Activated T-helper 9 cell treated with anti-CD3 and anti-CD28 coated beads, Interleukin-2, amount 50 U/mL, for 16 hours (primary cell): Measurements from ENCODE around the gene EXOC6.

ENCODE experiments used
- DNase-seq: peaks from one replicate; pipeline ENCODE4 v3.0.0-alpha.2; 2020; ENCODE audit warnings: low read depth

Gene EXOC6

DNA sequence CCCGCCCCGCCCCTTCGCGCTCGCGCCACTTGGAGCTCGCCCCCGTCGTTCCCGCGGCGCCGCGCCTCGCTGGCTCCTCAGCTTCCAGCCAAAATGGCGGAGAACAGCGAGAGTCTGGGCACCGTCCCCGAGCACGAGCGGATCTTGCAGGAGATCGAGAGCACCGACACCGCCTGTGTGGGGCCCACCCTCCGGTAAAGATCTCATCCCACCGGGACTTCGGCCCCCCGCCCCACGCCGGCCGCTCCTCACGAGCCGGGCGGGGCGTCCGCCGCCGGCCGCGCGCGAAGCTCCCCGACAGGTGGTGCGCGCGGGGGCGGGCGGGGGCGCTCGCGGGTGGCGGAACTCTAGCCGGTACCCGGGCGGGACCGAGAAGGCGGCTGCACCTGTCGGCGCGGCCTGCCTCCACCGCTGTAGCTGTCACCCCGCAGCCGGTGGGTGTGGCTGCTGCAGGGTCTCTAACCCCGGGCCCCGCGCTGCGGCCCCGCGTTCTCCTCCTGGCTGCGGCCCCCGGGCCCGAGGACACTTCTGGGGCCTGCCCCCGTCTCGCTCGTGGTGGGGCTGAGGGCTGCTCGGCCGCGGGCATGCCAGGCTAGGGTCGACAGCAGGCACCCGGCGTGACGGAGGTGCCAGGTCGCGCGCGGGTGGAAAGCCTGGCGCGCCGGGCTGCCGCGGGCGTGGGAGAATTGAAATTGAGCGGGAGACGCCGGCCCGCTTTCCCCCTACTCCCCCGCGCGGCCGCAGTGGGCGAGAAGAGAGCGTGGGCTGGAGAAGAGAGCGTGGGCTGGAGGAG lies at the start of gene EXOC6:
TSS of gene EXOC6 (plus strand) at position 80 of the 793 bp plus-strand sequence. CDS start at position 94, 14 bp downstream.
- DNase-seq = peak; percentile 75

- no peak for DNase-seq
Measured at GRCh38 chr10:92799568-92799967, 48.8 kb upstream of the EXOC6 start.

- DNase-seq = no peak
Measured at GRCh38 chr10:92800134-92800733, 48.1 kb upstream of the EXOC6 start.

DNA sequence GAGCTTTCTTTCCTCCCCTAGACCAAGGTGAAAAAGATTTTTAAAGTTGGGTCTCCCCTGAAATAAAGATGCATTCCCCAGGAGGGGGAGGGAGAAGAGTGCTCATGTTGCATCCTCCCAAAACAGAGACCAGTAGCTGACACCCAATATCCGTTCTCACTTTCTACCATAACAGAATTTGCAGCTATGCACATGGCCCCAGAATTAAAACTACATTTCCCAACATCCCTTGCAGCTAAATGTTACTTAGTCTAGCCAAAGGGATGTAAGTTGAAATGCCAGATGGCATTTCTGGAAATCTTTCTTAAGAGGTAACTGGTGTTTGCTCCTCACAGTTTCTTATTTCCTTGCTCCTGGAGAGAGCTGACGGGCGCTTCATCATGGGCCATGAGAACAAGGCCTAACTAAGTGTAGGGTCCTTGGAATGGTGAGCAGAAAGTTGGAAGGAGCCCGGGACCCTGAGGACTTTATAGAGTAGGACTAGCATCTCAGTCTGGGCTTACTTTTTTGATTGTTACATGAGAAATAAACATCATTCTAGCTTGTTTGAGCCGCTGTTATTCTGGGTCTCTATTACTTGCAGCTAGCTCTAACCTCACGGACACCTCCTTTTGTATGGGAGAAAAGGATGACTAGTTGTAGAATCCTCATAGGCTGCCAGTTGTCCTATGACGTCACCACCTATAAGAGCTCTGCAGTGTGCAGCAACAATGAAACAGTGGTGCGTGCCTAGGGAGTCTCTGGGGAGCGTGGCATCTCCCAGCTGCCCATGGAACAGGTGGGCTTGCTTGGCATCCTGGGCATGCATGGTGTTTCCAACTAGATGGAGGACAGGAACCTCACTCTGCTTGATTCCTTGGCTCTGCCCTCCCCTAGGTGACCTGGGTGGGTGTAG lies 46.1 kb upstream of the EXOC6 start:
- no peak for DNase-seq

GRCh38 chr10:92809840-92810239 lies 38.5 kb upstream of the EXOC6 start:
- DNase-seq = no peak

DNA sequence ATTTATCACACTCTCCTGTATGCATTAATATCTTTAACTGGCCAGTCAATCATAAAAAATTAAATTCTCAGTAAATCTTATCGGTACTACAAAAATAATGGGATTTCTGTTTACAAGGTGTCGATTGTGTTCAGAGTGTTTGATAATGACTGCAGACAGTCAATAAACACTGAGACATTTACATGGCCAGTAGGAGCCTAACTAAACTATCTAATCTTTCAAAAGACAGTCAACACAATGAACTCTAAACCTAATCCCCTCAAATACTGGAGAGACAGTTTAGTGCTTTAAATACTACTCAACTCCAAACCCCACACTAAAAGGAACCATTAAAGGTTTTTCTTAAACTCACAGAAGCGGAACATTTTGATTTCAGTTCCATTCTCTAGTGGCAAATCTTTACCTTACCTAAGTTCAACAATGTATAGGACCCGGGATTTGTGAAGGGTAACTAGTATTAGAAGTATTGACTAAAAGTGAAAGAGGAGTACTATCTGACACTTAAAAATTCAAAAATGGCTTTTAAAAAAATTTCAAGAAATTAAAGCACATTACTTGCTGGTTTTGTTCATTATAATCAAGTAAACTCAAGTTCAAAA lies 37.3 kb upstream of the EXOC6 start:
- no peak for DNase-seq

DNA sequence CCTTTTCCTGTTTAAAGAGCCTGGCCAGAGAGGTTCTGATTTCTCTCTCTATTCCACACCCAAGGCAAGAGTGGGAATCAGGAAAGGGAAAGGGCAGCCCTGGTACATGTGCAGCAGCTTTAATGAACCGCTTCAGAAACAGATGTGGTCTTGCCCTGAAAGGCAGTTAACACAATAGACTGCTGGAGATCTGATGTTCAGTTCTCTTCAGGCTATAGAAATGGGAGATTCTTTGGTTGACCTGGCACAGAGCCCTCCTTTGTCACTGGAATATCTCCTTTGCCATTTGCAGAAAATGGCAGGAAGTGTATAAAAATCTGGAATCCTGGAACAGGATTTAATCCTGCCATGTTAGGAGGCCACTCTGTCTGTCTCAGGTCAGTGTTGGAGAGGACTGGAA lies 36.3 kb upstream of the EXOC6 start:
- DNase-seq = no peak

DNA sequence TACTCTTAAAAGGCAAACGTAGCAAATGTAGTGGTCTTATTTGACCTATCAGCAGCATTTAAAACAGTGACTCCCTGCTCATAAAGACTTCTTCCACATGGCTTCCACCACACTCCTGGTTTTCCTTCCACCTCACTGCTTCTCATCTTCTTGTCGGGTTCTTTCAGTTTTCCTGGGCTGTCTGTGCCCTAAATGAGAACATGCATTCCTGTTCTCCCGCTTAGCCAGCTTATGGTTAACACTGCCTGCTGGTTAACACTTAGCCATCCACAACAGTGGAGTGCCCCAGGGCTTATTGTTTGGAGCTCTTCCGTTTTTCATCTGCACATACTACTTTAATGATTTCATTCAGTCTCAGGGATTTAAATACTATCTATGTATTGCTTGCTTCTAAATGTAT lies 34.3 kb upstream of the EXOC6 start:
- DNase-seq = no peak

GRCh38 chr10:92814790-92815189 lies 33.5 kb upstream of the EXOC6 start:
- no peak for DNase-seq

- DNase-seq = no peak
Measured at GRCh38 chr10:92816091-92816531, 32.2 kb upstream of the EXOC6 start.

DNA sequence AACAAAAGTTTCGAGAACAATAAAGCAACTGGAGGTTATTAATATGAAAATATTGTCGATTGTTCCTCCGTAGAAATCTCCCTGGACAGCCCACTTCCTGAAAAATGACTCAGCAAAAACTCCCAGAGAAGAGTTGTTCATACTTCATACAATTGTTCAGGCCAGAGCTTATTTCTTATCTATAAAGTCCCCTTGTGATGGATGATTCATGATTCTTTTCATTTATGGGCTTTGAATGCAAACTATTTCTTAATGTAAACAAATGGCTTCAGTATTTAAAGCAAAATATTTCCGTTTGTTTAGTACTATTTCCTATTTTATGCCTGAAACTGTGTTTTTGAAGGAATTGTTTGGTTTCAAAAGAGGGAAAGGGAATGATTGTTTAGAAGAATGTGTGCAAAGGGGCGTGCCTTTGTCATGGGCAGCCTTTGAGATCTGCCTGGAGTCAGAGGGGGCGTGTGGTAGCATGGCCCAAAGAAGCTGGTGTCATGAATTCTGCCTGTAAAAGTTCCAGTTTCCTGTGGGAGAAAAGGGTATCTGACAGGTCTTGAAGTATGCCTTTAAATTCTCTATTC lies 26.2 kb upstream of the EXOC6 start:
- DNase-seq = no peak

GRCh38 chr10:92822964-92823363 lies 25.4 kb upstream of the EXOC6 start:
- no peak for DNase-seq

- no peak for DNase-seq
Measured at GRCh38 chr10:92826061-92826460, 22.3 kb upstream of the EXOC6 start.

GRCh38 chr10:92826504-92826903 lies 21.8 kb upstream of the EXOC6 start:
- no peak for DNase-seq

- DNase-seq = no peak
Measured at GRCh38 chr10:92829042-92829785, 19.1 kb upstream of the EXOC6 start.

DNA sequence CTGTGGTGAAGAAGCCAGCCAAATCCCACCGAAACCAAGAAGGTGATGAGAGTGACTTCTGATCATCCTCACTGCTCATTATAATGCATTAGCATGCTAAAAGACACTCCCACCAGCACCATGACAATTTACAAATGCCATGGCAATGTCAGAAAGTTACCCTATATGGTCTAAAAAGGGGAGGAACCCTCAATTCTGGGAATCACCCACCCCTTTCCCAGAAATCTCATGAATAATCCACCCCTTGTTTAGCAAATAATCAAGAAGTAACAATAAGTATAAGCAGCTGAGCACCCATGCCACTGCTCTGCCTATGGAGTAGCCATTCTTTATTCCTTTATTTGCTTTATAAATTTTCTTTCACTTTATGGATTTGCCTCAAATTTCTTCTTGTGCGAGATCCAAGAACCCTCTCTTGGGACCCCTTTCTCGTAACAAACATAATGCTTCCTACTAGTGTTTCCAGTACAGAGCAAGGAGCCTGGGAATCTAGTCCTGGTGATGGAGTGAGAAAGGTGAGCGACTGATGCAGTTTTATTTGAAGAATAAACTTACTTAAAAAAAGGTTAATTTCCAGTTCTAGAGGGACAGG lies 18.4 kb upstream of the EXOC6 start:
- no peak for DNase-seq

DNA sequence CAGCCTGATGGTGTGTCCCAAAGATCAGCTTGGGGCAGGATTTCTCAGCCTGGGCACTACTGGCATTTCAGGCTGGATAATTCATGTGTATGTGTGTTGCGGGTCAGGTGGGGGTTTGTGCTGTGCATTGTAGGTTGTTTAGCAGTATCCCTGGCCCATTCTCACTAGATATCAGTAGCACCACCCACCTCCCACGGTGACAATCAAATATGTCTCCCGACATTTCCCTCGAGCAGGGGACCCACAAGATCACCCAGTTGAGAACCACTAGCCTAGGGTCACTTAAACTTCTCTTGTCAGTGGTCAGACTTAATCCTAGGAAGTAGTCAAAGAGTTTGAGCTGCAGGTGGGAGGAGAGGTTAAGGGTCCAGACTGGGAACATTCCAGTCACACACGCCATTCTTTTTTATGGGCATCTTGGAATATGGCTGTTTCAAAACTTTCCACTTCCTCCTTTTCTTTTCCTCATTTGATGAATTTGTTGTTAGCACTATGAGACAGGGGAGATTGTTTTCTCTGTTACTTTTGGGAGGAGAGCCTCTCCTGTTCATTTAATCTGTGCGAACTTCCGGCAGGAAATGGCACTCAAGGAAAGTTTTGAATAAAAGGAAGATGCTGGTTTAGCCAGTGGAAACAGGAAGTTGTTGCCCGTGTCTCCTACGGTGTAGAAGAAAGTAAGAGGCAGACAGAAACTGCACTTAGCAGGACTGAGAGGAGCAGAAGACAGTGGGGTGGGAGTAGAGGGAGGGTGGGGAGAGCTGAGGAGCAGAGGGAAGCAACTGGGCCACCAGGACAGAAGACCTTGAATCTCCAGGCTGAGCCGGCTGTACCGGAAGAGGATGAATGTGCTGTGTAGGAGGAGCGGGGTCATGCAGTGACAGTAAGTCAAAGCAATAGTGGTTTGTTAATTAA lies 17.6 kb upstream of the EXOC6 start:
- no peak for DNase-seq

- DNase-seq = no peak
Measured at GRCh38 chr10:92832121-92832520, 16.2 kb upstream of the EXOC6 start.

- DNase-seq = no peak
Measured at GRCh38 chr10:92832998-92833650, 15.2 kb upstream of the EXOC6 start.
